ENCODE measurements around the gene WDR64. TPM values are rescaled to one million over a fixed set of nuclear protein-coding genes. Genes with fewer than 3 reads are reported as not detected.

The WDR64 gene
- total and polyA plus RNA-seq, 8 donors = 0.17 to 0.33 (median 0.28) TPM; not detected in 3

- Histone ChIP-seq H3K27ac (no peak overlapping the region), H3K4me3 (no peak overlapping the region), H3K36me3 (no peaks in the 10 kb centered on the region), H3K9me3 (no peaks in the 10 kb centered on the region), H3K27me3 (peaks cover 9 to 24% of the 10 kb centered on the region in 2 donors), H3K4me1 (no peaks in the 10 kb centered on the region)
- DNase-seq (no peak), ATAC-seq (no peak)
- intact Hi-C loops (cut with DNase I) = no loop called here
- no peak for TF ChIP-seq CTCF (IDR thresholded peaks at IDR 0.05)
Measured at GRCh38 chr1:241721011-241721410, 68.9 kb downstream of the WDR64 start.

GRCh38 chr1:241722947-241723346 lies 70.9 kb downstream of the WDR64 start:
- intact Hi-C loops (cut with DNase I) = no loop called here
- no peak for TF ChIP-seq CTCF (IDR thresholded peaks at IDR 0.05)
- Histone ChIP-seq H3K9me3 (no peaks in the 10 kb centered on the region), H3K36me3 (no peaks in the 10 kb centered on the region), H3K27me3 (peaks cover 5 to 7% of the 10 kb centered on the region in 2 donors), H3K4me3 (no peak overlapping the region), H3K27ac (no peak overlapping the region), H3K4me1 (no peaks in the 10 kb centered on the region)
- DNase-seq = no peak
- no peak for ATAC-seq

GRCh38 chr1:241724741-241725356 lies 72.8 kb downstream of the WDR64 start:
- TF ChIP-seq CTCF (IDR thresholded peaks at IDR 0.05) = no peak
- DNase-seq (no peak), ATAC-seq (no peak)
- H3K36me3 ChIP-seq = no peaks in the 10 kb centered on the region
- intact Hi-C loops (cut with DNase I) = no loop called here
- no peaks in the 10 kb centered on the region for H3K27me3 ChIP-seq
- H3K4me1 ChIP-seq = no peaks in the 10 kb centered on the region
- no peak overlapping the region for H3K4me3 ChIP-seq
- H3K9me3 ChIP-seq = no peaks in the 10 kb centered on the region
- H3K27ac ChIP-seq = no peak overlapping the region

- intact Hi-C loops (cut with DNase I) = no loop called here
- DNase-seq (no peak), ATAC-seq (no peak)
- H3K27ac ChIP-seq = no peak overlapping the region
- H3K9me3 ChIP-seq = no peaks in the 10 kb centered on the region
- H3K27me3 ChIP-seq = no peaks in the 10 kb centered on the region
- H3K36me3 ChIP-seq = no peaks in the 10 kb centered on the region
- H3K4me1 ChIP-seq = no peaks in the 10 kb centered on the region
- no peak overlapping the region for H3K4me3 ChIP-seq
- no peak for TF ChIP-seq CTCF (IDR thresholded peaks at IDR 0.05)
Measured at GRCh38 chr1:241730031-241730430, 78.0 kb downstream of the WDR64 start.

GRCh38 chr1:241733899-241734298 lies 81.8 kb downstream of the WDR64 start:
- no peak for TF ChIP-seq CTCF (IDR thresholded peaks at IDR 0.05)
- no peak overlapping the region for H3K27ac ChIP-seq
- ATAC-seq (no peak), DNase-seq (no peak)
- no peaks in the 10 kb centered on the region for H3K36me3 ChIP-seq
- H3K4me1 ChIP-seq = no peaks in the 10 kb centered on the region
- H3K27me3 ChIP-seq = no peaks in the 10 kb centered on the region
- H3K4me3 ChIP-seq = no peak overlapping the region
- intact Hi-C loops (cut with DNase I) = no loop called here
- H3K9me3 ChIP-seq = no peaks in the 10 kb centered on the region
